ENCODE measurements around the gene ARHGEF11.

ARHGEF11 gene

GRCh38 chr1:157050836-157051235 is 5.3 kb upstream of the ARHGEF11 start:
- DNase-seq = no peak

DNA sequence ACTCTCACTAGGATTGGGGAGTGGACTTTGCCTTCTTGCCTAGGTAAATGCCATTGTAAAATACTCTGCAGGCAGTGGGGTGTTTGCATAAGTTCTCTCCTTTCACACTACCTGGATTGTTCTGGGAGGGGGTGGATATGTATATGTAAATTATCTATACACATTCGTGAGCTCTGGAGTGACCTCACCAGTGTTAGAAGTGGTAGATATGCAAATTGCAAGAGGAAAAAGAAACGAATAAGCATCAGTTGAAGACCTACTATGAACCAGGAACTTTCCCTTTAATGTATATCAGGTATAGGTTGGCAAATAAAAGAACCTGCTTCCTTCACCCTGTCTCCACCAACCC is 1.5 kb upstream of the ARHGEF11 start:
- DNase-seq = no peak

DNA sequence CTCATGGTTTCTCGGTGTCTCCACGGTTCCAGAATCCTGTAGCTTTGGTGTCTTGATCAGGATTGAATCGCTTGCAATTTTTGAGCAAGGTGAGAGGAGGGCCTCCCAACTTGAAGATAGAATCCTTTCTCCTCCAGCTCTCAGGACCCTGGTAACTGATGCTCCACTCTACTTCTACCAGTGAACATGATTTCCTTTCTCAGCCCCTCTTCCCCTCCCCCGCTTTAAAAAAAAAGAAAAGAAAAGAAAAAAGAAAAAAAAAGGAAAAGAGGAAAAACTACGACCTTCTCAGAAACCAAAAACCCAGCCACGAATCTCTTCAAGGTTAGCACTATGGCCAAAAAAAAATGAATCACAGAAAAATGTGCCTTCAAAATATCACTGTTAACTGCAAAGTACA is 1.2 kb downstream of the ARHGEF11 start:
- no peak for DNase-seq

DNA sequence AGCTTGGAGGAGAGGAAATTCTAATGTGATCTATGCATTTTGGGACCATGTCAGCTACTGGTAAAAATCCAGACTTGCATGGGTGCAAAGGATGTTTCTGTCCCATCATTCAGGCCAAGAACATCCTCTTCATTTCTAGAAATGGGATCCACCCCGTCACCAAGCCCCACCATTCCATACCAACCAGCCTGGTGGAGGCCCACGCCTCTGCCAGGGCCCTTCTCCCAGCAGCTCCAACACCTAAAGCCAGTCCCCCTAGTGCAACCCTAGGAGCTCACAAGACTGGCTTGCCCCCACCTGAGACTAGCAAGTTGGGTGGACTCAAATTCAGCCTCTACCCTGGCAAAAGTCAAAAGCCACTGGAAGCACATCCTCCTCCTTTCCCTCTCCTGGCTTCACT is 1.9 kb downstream of the ARHGEF11 start:
- DNase-seq = no peak

DNA sequence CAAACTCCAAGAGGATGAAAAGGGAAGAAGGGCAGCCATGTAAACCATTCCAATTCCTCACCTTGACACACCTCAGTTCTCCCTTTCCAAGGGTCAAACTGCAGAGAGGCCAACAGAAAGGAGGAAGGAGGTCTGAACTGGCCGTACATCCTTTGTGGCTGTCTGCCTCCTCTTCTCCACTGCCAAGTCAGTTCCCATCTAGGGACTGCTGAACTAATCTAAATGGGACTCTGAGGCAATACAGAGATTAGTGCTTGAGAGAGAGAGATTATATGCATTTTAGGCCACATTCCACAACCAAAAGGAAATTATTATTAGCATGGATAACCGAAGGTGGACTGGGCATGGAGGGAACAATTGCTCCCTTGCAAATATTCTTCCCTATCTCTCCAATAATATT is 2.7 kb downstream of the ARHGEF11 start:
- DNase-seq = no peak

DNA sequence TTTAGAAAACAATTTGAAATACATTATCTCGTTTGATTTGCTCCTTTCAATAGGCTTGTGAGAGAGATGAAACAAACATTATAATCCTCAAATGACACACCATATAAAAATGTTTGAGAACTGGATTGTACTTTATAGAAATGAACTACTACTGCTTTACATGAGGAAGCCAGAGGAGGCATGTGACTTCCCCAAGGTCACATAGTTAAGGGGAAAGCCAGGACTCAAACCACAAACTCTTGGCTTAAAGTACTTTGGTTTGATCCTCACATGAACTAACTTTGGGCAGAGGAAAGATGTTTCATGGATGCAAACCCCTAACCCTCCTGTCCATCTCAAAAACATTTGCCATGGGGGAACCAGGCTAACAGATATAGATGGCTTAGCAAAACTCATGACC is 4.7 kb downstream of the ARHGEF11 start:
- no peak for DNase-seq

GRCh38 chr1:157035121-157035520 is 10.4 kb downstream of the ARHGEF11 start:
- DNase-seq = no peak

- DNase-seq = no peak
Observed at GRCh38 chr1:157034137-157034800, 11.3 kb downstream of the ARHGEF11 start.

GRCh38 chr1:157033357-157033876 is 12.1 kb downstream of the ARHGEF11 start:
- DNase-seq = no peak

DNA sequence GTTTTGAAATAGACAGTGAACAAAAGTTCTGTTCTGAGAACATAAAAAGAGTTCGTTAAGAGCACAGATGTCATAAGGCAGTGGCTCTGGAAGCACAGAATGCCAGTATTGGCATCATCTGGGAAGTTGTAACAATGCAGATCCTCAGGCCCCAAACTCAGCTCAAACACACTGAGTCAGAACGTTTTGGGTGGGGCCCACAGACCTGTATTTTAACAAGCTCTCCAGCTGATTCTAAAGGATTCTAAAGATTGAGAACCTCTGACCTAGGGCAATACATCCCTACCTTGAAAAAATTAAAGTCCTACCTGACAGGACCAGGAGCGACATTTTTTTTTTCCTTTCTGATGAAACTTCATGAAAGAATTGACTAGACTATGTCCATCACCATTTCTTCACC is 13.2 kb downstream of the ARHGEF11 start:
- DNase-seq = no peak

DNA sequence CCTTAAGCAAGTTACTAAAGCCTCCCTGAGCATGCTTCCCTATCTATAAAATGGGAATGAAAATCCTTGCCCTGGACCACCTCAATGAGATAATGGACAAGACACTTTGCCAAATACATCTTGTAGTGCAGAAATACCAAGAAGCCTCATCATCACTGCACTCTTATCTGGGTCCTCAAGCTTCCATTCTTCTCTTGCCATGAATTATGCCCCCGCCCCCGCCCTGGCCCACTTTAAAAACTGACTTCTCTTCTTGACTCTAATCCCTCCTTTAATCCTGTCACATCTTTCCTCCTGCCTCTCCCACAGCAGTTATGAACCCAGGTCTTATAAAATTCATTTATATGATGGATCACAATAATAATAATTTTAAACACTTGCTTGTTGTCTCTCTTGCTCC is 14.8 kb downstream of the ARHGEF11 start:
- no peak for DNase-seq

DNA sequence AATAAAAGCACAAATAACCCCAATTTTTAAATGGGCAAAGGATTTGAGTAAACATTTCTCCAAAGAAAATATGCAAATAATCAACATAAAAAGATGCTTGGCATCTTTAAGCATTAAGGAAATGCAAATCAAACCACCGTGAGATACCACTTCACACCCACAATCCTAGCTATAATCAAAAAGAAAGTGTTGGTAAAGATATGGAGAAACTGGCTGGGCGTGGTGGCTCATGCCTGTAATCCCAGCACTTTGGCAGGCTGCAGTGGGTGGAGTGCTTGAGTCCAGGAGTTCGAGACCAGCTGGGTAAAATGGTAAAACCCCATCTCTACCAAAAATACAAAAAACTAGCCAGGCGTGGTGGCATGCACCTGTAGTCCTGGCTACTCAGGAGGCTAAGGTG is 16.9 kb downstream of the ARHGEF11 start:
- no peak for DNase-seq

- DNase-seq = no peak
Observed at GRCh38 chr1:157025856-157026255, 19.7 kb downstream of the ARHGEF11 start.

- DNase-seq = no peak
Observed at GRCh38 chr1:157025385-157025784, 20.2 kb downstream of the ARHGEF11 start.

DNA sequence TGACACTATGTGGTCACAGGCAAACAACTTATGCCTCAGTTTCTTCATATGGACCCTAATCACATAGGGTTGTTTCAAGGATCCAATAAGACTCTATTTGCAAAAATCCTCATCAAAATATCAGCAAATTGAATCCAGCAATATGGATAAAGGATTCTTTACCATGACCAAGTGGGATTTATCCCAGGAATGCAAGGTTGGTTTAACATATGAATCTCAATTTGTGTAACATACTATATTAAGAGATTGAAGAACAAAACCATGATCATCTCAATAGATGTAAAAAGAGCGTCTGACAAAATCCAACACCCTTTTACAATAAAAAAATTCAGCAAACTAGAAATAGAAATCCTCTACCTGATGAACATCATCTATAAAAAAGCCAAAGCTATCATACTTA is 23.9 kb downstream of the ARHGEF11 start:
- DNase-seq = no peak

DNA sequence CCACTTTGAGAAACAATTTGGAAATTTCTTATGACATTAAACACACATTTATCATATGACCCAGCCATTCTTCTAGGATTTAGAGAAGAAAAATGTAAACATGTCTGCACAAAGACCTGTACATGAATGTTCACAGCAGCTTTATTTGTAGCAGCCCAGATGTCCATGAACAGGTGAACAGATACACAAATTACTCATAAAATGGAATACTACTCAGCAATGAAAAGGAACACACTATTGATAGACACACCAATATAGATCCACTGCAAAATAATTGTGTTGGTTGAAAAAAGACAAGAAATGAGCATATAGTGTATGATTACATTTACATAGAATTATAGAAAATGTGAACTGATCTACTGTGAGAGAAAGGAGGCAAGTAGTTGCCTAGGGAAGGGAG is 26.1 kb downstream of the ARHGEF11 start:
- no peak for DNase-seq

DNA sequence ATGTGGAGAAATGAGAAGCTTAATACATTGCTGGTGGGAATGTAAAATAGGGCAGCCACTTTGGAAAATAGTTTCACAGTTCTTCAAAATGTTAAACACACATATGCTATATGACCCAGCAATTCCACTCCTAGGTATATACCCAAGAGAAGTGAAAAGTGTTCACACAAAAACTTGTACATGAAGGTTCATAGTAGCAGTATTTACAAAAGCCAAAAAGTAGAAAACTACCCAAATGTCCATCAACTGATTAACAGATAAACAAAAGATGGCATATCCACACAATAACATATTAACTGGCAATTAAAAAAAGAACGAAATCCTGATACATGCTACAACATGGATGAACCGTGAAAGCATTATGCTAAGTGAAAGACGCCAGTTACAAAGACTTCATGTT is 33.7 kb downstream of the ARHGEF11 start:
- no peak for DNase-seq

- DNase-seq = no peak
Observed at GRCh38 chr1:157008502-157008901, 37.0 kb downstream of the ARHGEF11 start.

DNA sequence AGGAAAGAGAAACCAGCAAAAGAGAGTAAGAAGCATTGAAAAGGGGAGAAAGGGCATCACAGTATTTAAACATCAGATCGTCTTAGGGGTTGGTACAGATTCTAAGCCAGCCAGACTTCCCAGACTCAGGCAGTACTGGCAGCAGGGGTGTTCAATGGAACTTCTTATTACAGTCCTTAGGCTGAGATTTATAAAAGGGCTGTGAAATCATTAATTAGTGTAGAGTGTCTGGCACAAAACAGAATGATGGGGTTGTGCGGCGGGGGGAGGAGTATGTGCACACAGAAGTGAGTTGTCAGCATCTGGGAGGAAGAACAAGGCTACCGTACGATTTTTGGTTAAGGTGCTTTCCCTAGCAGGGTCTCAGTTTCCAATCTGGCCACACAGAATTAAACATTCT is 38.2 kb downstream of the ARHGEF11 start:
- no peak for DNase-seq

DNA sequence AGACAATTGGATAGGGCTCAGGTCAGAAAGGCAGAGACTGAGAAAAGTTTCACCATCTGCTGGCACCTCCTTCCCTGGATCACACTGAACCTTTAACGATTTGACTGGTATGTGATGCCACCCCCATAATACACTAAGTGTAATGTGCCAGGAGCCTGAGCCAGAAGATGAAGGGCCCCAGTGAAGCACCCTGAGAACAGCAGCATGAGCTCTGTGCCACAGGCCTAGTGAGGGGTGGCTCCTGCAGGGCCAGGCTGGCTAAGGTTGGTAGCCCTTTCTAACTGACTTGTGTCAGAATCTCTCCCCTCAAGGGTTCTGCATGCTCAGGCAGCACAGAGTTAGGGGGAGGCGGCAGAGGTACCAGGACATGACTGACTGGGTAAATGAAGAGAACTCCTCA is 38.9 kb downstream of the ARHGEF11 start:
- DNase-seq = no peak

GRCh38 chr1:157005965-157006364 is 39.6 kb downstream of the ARHGEF11 start:
- DNase-seq = no peak

DNA sequence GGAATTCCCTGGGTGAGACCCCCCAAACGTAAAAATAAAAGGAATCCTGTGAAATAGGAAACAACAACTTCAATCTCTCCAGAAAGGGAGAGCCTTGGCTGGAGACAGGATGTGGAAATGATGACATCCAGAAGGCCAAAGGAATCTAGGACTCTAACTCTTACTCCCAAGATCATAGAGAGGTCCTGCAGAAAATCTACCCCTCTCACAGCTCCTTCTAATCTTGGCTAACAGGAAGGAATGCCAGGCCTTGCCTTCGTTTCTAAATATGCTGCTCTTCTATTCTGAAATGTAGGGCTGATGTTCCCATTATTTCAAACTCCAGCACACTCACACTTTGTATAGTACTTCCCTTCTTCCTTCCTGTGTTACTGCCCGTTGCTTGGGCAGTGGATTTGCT is 40.7 kb downstream of the ARHGEF11 start:
- DNase-seq = no peak

GRCh38 chr1:157004327-157004726 is 41.2 kb downstream of the ARHGEF11 start:
- DNase-seq = no peak

DNA sequence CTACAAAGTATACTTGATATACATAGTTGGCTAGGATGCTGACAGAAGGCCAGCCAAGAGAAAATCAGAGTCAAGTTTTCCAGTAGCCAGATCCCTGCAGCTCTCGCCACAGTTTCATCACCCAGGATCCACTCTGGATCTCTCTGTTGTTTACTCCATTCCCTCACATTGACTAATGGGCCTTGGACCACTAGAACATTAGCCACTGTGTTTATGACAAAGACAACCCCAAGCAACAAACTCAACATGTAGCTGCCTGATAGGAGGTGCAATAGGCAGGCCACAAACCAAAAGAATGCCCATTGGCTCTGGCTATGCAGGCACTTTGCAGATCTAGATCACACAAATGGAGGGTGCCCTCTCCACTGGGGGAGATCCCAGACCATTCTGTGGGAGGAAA is 44.2 kb downstream of the ARHGEF11 start:
- DNase-seq = no peak

DNA sequence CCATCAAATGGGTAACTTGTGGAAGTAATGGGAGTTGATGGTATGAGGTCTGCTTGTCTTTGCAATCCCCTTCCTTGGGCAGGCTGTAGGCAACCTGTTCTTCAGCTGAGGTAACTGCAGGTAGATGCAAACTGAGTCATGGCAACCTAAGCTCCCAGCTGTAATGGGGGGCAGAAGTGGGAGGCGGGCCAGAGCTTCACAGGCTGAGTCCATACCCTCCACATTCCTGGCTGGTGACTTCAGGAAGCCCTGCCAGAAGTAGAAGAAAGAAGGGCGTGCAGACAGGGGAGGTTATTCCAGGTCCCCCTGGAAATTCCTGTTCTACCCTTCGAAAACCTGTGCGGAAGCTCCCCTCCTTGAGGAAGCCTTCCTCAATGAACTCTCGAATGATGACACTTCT is 44.9 kb downstream of the ARHGEF11 start:
- no peak for DNase-seq
